Neural cell (in vitro differentiated cells): ENCODE data around the gene CEACAM4. TPM values are rescaled to one million over a fixed set of nuclear protein-coding genes. Genes with fewer than 3 reads are reported as not detected.

Experiments used
- H2AFZ ChIP-seq: fragments of 200-600, 300-800 bp; sonication (generic), shearing (Covaris generic); 2 replicates; pipeline ENCODE4 v1.6.0; 2014; ENCODE audit warnings: low read depth, mild to moderate bottlenecking, antibody characterized with exemption, low read length, moderate library complexity
- H3F3A ChIP-seq: fragments of 200-600 bp; shearing (Covaris generic); 2 replicates; pipeline ENCODE4 v1.6.1; 2016; ENCODE audit warnings: mild to moderate bottlenecking, moderate library complexity, mixed read lengths, antibody characterized with exemption, low read length; ENCODE audit not compliant: insufficient read depth, poor library complexity, severe bottlenecking
- H3K27ac ChIP-seq: fragments of 200-600, 300-800 bp; sonication (generic), shearing (Covaris generic); 2 replicates; pipeline ENCODE4 v1.5.1; 2014; ENCODE audit warnings: mild to moderate bottlenecking, low read length, moderate library complexity
- H3K27me3 ChIP-seq: fragments of 300-800, 200-600 bp; sonication (generic), shearing (Covaris generic); 2 replicates; pipeline ENCODE4 v1.6.0; 2014; ENCODE audit warnings: mild to moderate bottlenecking, low read depth, low read length, moderate library complexity; ENCODE audit not compliant: insufficient read depth
- H3K36me3 ChIP-seq: fragments of 300-800, 200-600 bp; sonication (generic), shearing (Covaris generic); 2 replicates; pipeline ENCODE4 v1.5.1; 2014; ENCODE audit warnings: mild to moderate bottlenecking, antibody characterized with exemption, low read length, moderate library complexity; ENCODE audit not compliant: insufficient read depth
- H3K4me2 ChIP-seq: fragments of 300-800, 200-600 bp; sonication (generic), shearing (Covaris generic); 2 replicates; pipeline ENCODE4 v1.6.0; 2014; ENCODE audit warnings: mild to moderate bottlenecking, low read length
- H3K4me3 ChIP-seq: fragments of 300-800, 200-600 bp; sonication (generic), shearing (Covaris generic); 2 replicates; pipeline ENCODE4 v1.5.1; 2014; ENCODE audit warnings: mild to moderate bottlenecking, low read length, moderate library complexity
- H3K79me2 ChIP-seq: fragments of 200-600 bp; shearing (Covaris generic); replicated peaks from 2 replicates; pipeline ENCODE4 v1.6.0; 2014; ENCODE audit warnings: mild to moderate bottlenecking, low read length, moderate library complexity; ENCODE audit not compliant: insufficient read depth
- H3K9ac ChIP-seq: fragments of 300-800, 200-600 bp; sonication (generic), shearing (Covaris generic); 2 replicates; pipeline ENCODE4 v1.6.1; 2016; ENCODE audit warnings: mild to moderate bottlenecking, low read length, mixed read lengths
- H3K9me2 ChIP-seq: fragments of 200-600 bp; shearing (Covaris generic); 2 replicates; pipeline ENCODE4 v1.6.1; 2016; ENCODE audit warnings: mild to moderate bottlenecking, low read length, mixed read lengths; ENCODE audit not compliant: insufficient read depth
- H3K9me3 ChIP-seq: fragments of 200-600, 300-800 bp; sonication (generic), shearing (Covaris generic); 2 replicates; pipeline ENCODE4 v1.6.1; 2016; ENCODE audit warnings: mild to moderate bottlenecking, mixed run types, low read length, moderate library complexity, mixed read lengths
- H4K20me1 ChIP-seq: fragments of 200-600 bp; shearing (Covaris generic); 2 replicates; pipeline ENCODE4 v1.6.1; 2016; ENCODE audit warnings: mild to moderate bottlenecking, mixed run types; ENCODE audit not compliant: insufficient read depth
- CTCF ChIP-seq: fragments of 450-650 bp; IDR thresholded peaks from 2 replicates; pipeline ENCODE4 v1.5.1; 2014; ENCODE audit warnings: antibody characterized with exemption, mild to moderate bottlenecking, moderate library complexity; ENCODE audit not compliant: poor library complexity, severe bottlenecking
- EP300 ChIP-seq: fragments of 450-650 bp; conservative IDR thresholded peaks from 2 replicates; pipeline ENCODE4 v1.6.1; 2014; ENCODE audit warnings: antibody characterized with exemption, mild to moderate bottlenecking, moderate library complexity; ENCODE audit not compliant: poor library complexity, severe bottlenecking
- EZH2 ChIP-seq: fragments of 200-600, 300-800 bp; shearing (Covaris generic), sonication (generic); IDR thresholded peaks from 2 replicates; pipeline ENCODE4 v1.6.1; 2014; ENCODE audit warnings: antibody characterized with exemption, low read length, borderline replicate concordance, mild to moderate bottlenecking; ENCODE audit not compliant: insufficient read depth, poor library complexity, severe bottlenecking
- MXI1 ChIP-seq: fragments of 450-650 bp; conservative IDR thresholded peaks from 2 replicates; pipeline ENCODE4 v1.6.1; 2014; ENCODE audit warnings: antibody characterized with exemption, mild to moderate bottlenecking; ENCODE audit not compliant: poor library complexity, severe bottlenecking
- POLR2AphosphoS5 ChIP-seq: IDR thresholded peaks from 2 replicates; pipeline ENCODE4 v1.6.1; 2012
- RAD21 ChIP-seq: fragments of 450-650 bp; conservative IDR thresholded peaks from 2 replicates; pipeline ENCODE4 v1.6.1; 2014; ENCODE audit warnings: antibody characterized with exemption, mild to moderate bottlenecking, moderate library complexity
- REST ChIP-seq: IDR thresholded peaks from 2 replicates; pipeline ENCODE4 v1.6.1; 2012; ENCODE audit warnings: borderline replicate concordance
- SMC3 ChIP-seq: fragments of 450-650 bp; conservative IDR thresholded peaks from 2 replicates; pipeline ENCODE4 v1.6.1; 2014; ENCODE audit warnings: antibody characterized with exemption, mild to moderate bottlenecking, moderate library complexity; ENCODE audit not compliant: poor library complexity
- TAF1 ChIP-seq: IDR thresholded peaks from 2 replicates; pipeline ENCODE4 v1.6.1; 2012; ENCODE audit warnings: low read depth
- polyA plus RNA-seq: library from polyadenylated mRNA; depleted of rRNA; stranded (reverse); fragments of >200 nt; gene quantifications from 2 replicates; pipeline ENCODE4 v1.2.3, GENCODE V29; 2014

Gene CEACAM4
- polyA plus RNA-seq, 1 donor from 2014 or later: not detected

- Histone ChIP-seq H3K27ac (no peak overlapping the region), H3K27me3 (peaks cover 18% of the 10 kb centered on the region), H3K9ac (no peak overlapping the region), H3K9me2 (no peaks in the 10 kb centered on the region), H3K4me3 (no peak overlapping the region), H3K36me3 (no peaks in the 10 kb centered on the region), H3K9me3 (peaks cover 4% of the 10 kb centered on the region), H2AFZ (no peak overlapping the region), H3F3A (no peaks in the 10 kb centered on the region), H3K4me2 (no peak overlapping the region), H4K20me1 (no peaks in the 10 kb centered on the region), H3K79me2 (no peaks in the 10 kb centered on the region)
- TF ChIP-seq POLR2AphosphoS5: no peak
- TF ChIP-seq REST: no peak
- peak; percentile 70 for TF ChIP-seq SMC3
- no peak for TF ChIP-seq TAF1
- peak; percentile 79 for TF ChIP-seq CTCF
- TF ChIP-seq EZH2: no peak
- TF ChIP-seq MXI1: no peak
- peak; percentile 79 for TF ChIP-seq RAD21
- TF ChIP-seq EP300: no peak
Observed at GRCh38 chr19:41570639-41571112, 56.2 kb downstream of the CEACAM4 start.

GRCh38 chr19:41570179-41570578 is 56.7 kb downstream of the CEACAM4 start:
- H2AFZ ChIP-seq: no peak overlapping the region

More at GRCh38 chr19:41570179-41570578, 56.7 kb downstream of the CEACAM4 start:
- peaks cover 22% of the 10 kb centered on the region for H3K27me3 ChIP-seq
- no peaks in the 10 kb centered on the region for H3K9me2 ChIP-seq
- H3K4me2 ChIP-seq: no peak overlapping the region
- H3K9me3 ChIP-seq: peaks cover 4% of the 10 kb centered on the region
- no peaks in the 10 kb centered on the region for H3K36me3 ChIP-seq
- no peak for TF ChIP-seq EZH2
- no peak for TF ChIP-seq REST
- no peak for TF ChIP-seq CTCF
- TF ChIP-seq MXI1: no peak
- TF ChIP-seq TAF1: no peak
- no peak for TF ChIP-seq RAD21
- TF ChIP-seq EP300: no peak
- no peak for TF ChIP-seq SMC3
- TF ChIP-seq POLR2AphosphoS5: no peak
- H4K20me1 ChIP-seq: no peaks in the 10 kb centered on the region
- no peaks in the 10 kb centered on the region for H3F3A ChIP-seq
- no peaks in the 10 kb centered on the region for H3K79me2 ChIP-seq
- no peak overlapping the region for H3K4me3 ChIP-seq
- H3K27ac ChIP-seq: no peak overlapping the region
- no peak overlapping the region for H3K9ac ChIP-seq
